A549 (cell line): ENCODE measurements around the gene TEX44.

Experiments
- BHLHE40 ChIP-seq: IDR thresholded peaks from 2 replicates; pipeline ENCODE4 v1.6.1; 2012; ENCODE audit warnings: low read depth, low read length, inconsistent platforms
- EP300 ChIP-seq, 2 experiments: fragments of >200 bp; sonication (Bioruptor Twin); formaldehyde crosslinking; IDR thresholded peaks; 2 replicates in 1 of 2; 3 replicates in 1 of 2; pipeline ENCODE4 v1.6.1; 2016 to 2017
- POLR2A ChIP-seq: IDR thresholded peaks from 2 replicates; pipeline ENCODE4 v1.6.1; 2012; ENCODE audit warnings: mild to moderate bottlenecking, low read length
- POLR2AphosphoS2 ChIP-seq: conservative IDR thresholded peaks from 2 replicates; pipeline ENCODE4 v1.6.1; 2012; ENCODE audit warnings: low read length, improper control_type of control experiment, inconsistent platforms
- ZNF302 ChIP-seq: fragments of 250-450 bp; sonication (Bioruptor Pico); IDR thresholded peaks from 2 replicates; pipeline ENCODE4 v1.9.0; 2021; ENCODE audit warnings: inconsistent platforms, mild to moderate bottlenecking, moderate library complexity
- TF ChIP-seq, protein P1 (sequence below): fragments of >200 bp; sonication (Bioruptor Twin); formaldehyde crosslinking; IDR thresholded peaks from 3 replicates; pipeline ENCODE4 v1.5.1; 2016
- TF ChIP-seq, protein P2 (sequence below): IDR thresholded peaks from 2 replicates; pipeline ENCODE4 v1.6.1; 2012; ENCODE audit warnings: low read depth, borderline replicate concordance
- TF ChIP-seq, protein P3 (sequence below): fragments of 200-600 bp; sonication (generic); IDR thresholded peaks from 2 replicates; pipeline ENCODE4 v1.6.1; 2016; ENCODE audit warnings: antibody characterized with exemption, mild to moderate bottlenecking, moderate library complexity
- TF ChIP-seq, protein P4 (sequence below): IDR thresholded peaks from 2 replicates; pipeline ENCODE4 v1.6.1; 2012

DNA sequence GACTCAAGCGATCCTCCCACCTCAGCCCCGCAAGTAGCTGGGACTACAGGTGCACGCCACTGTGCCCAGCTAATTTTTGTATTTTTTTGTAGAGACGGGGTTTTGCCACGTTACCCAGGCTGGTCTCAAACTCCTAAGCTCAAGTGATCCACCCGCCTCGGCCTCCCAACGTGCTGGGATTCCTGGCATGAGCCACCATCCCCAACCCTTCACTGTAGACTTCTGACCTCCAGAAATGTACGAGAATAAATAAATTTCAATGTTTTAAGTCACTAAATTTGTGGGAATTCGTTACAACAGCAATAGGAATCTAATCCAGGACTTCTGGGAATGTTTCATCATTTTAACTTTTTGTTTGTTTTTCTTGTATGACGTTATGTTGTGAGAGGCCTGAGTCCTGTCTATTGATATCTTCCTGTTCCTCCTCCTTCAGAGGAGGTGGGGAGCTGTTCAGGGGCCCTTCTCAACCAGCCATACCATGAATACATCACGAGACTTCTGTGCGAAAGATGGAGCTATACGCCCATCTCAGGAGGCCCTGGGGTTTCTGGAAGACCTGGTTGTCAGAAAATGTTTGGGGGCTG lies 40.0 kb downstream of the TEX44 start:
- TF ChIP-seq, protein P1, sequence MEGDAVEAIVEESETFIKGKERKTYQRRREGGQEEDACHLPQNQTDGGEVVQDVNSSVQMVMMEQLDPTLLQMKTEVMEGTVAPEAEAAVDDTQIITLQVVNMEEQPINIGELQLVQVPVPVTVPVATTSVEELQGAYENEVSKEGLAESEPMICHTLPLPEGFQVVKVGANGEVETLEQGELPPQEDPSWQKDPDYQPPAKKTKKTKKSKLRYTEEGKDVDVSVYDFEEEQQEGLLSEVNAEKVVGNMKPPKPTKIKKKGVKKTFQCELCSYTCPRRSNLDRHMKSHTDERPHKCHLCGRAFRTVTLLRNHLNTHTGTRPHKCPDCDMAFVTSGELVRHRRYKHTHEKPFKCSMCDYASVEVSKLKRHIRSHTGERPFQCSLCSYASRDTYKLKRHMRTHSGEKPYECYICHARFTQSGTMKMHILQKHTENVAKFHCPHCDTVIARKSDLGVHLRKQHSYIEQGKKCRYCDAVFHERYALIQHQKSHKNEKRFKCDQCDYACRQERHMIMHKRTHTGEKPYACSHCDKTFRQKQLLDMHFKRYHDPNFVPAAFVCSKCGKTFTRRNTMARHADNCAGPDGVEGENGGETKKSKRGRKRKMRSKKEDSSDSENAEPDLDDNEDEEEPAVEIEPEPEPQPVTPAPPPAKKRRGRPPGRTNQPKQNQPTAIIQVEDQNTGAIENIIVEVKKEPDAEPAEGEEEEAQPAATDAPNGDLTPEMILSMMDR, result no peak
- TF ChIP-seq POLR2A (no peak), BHLHE40 (no peak), ZNF302 (CRISPR knock-in tag) (no peak), EP300 (IDR thresholded peaks at IDR 0.05) (no peak), POLR2AphosphoS2 (no peak)
- TF ChIP-seq, protein P2, sequence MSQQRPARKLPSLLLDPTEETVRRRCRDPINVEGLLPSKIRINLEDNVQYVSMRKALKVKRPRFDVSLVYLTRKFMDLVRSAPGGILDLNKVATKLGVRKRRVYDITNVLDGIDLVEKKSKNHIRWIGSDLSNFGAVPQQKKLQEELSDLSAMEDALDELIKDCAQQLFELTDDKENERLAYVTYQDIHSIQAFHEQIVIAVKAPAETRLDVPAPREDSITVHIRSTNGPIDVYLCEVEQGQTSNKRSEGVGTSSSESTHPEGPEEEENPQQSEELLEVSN, result no peak
- TF ChIP-seq, protein P3, sequence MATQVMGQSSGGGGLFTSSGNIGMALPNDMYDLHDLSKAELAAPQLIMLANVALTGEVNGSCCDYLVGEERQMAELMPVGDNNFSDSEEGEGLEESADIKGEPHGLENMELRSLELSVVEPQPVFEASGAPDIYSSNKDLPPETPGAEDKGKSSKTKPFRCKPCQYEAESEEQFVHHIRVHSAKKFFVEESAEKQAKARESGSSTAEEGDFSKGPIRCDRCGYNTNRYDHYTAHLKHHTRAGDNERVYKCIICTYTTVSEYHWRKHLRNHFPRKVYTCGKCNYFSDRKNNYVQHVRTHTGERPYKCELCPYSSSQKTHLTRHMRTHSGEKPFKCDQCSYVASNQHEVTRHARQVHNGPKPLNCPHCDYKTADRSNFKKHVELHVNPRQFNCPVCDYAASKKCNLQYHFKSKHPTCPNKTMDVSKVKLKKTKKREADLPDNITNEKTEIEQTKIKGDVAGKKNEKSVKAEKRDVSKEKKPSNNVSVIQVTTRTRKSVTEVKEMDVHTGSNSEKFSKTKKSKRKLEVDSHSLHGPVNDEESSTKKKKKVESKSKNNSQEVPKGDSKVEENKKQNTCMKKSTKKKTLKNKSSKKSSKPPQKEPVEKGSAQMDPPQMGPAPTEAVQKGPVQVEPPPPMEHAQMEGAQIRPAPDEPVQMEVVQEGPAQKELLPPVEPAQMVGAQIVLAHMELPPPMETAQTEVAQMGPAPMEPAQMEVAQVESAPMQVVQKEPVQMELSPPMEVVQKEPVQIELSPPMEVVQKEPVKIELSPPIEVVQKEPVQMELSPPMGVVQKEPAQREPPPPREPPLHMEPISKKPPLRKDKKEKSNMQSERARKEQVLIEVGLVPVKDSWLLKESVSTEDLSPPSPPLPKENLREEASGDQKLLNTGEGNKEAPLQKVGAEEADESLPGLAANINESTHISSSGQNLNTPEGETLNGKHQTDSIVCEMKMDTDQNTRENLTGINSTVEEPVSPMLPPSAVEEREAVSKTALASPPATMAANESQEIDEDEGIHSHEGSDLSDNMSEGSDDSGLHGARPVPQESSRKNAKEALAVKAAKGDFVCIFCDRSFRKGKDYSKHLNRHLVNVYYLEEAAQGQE, result no peak
- TF ChIP-seq, protein P4, sequence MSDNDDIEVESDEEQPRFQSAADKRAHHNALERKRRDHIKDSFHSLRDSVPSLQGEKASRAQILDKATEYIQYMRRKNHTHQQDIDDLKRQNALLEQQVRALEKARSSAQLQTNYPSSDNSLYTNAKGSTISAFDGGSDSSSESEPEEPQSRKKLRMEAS, result no peak
